Chondrocyte (in vitro differentiated cells): ENCODE data around the gene SUN1. TPM values are rescaled to one million over a fixed set of nuclear protein-coding genes. Genes with fewer than 3 reads are reported as not detected.

ENCODE experiments used
- DNase-seq: peaks from one replicate; pipeline ENCODE4 v3.0.0; 2021; ENCODE audit warnings: mixed read lengths, low spot score
- H3K27ac Mint-ChIP-seq: one replicate; pipeline ENCODE4 v1.8.0; 2021; ENCODE audit warnings: mild to moderate bottlenecking, moderate library complexity, mixed read lengths; ENCODE audit not compliant: unreplicated experiment
- H3K27me3 Mint-ChIP-seq: 2 replicates; pipeline ENCODE4 v1.8.0; 2021; ENCODE audit warnings: low read depth, mixed read lengths
- H3K36me3 Mint-ChIP-seq: 2 replicates; pipeline ENCODE4 v1.8.0; 2021; ENCODE audit warnings: low read depth, mixed read lengths
- H3K4me1 Mint-ChIP-seq: 2 replicates; pipeline ENCODE4 v1.8.0; 2021; ENCODE audit warnings: low read depth, mild to moderate bottlenecking, mixed read lengths
- H3K4me3 Mint-ChIP-seq: one replicate; pipeline ENCODE4 v1.8.0; 2021; ENCODE audit warnings: mild to moderate bottlenecking, moderate library complexity, mixed read lengths; ENCODE audit not compliant: unreplicated experiment
- H3K9me3 Mint-ChIP-seq: 2 replicates; pipeline ENCODE4 v1.8.0; 2021; ENCODE audit warnings: low read depth, mixed read lengths
- CTCF ChIP-seq: fragments of 200-600 bp; sonication (generic); IDR thresholded peaks from 2 replicates; pipeline ENCODE4 v1.5.0; 2021; ENCODE audit warnings: antibody characterized with exemption, mild to moderate bottlenecking, moderate library complexity
- total RNA-seq: library from RNA; stranded (reverse); gene quantifications from 3 replicates; pipeline ENCODE4 v1.2.1, GENCODE V29; 2021

SUN1 gene
- total RNA-seq, 1 donor from 2014 or later: 134 TPM

GRCh38 chr7:891805-892204, 59.5 kb downstream of the SUN1 start:
- Mint-ChIP-seq H3K27me3 (no peaks in the 10 kb centered on the region), H3K4me3 (no peak overlapping the region), H3K27ac (no peak overlapping the region), H3K4me1 (no peaks in the 10 kb centered on the region), H3K9me3 (no peaks in the 10 kb centered on the region), H3K36me3 (peaks cover 31% of the 10 kb centered on the region)
- DNase-seq: no peak
- no peak for TF ChIP-seq CTCF

- H3K4me1 Mint-ChIP-seq: no peaks in the 10 kb centered on the region
Observed at GRCh38 chr7:892648-893593, 60.6 kb downstream of the SUN1 start.

GRCh38 chr7:893686-894085, 61.4 kb downstream of the SUN1 start:
- Mint-ChIP-seq H3K4me3 (no peak overlapping the region), H3K27me3 (no peaks in the 10 kb centered on the region), H3K36me3 (peaks cover 29% of the 10 kb centered on the region), H3K4me1 (no peaks in the 10 kb centered on the region), H3K9me3 (no peaks in the 10 kb centered on the region), H3K27ac (no peak overlapping the region)
- no peak for TF ChIP-seq CTCF
- no peak for DNase-seq

More at GRCh38 chr7:892648-893593, 60.6 kb downstream of the SUN1 start:
- Mint-ChIP-seq H3K27ac (no peak overlapping the region), H3K36me3 (peaks cover 30% of the 10 kb centered on the region), H3K27me3 (no peaks in the 10 kb centered on the region), H3K4me3 (no peak overlapping the region), H3K9me3 (no peaks in the 10 kb centered on the region)
- no peak for DNase-seq
- no peak for TF ChIP-seq CTCF

- no peaks in the 10 kb centered on the region for H3K4me1 Mint-ChIP-seq
- no peaks in the 10 kb centered on the region for H3K9me3 Mint-ChIP-seq
- no peak for TF ChIP-seq CTCF
- no peak overlapping the region for H3K4me3 Mint-ChIP-seq
- peaks cover 27% of the 10 kb centered on the region for H3K36me3 Mint-ChIP-seq
- H3K27me3 Mint-ChIP-seq: no peaks in the 10 kb centered on the region
- no peak overlapping the region for H3K27ac Mint-ChIP-seq
- no peak for DNase-seq
Observed at GRCh38 chr7:894164-894867, 62.0 kb downstream of the SUN1 start.

- no peak overlapping the region for H3K4me3 Mint-ChIP-seq
- no peaks in the 10 kb centered on the region for H3K27me3 Mint-ChIP-seq
- H3K27ac Mint-ChIP-seq: no peak overlapping the region
- H3K36me3 Mint-ChIP-seq: peaks cover 27% of the 10 kb centered on the region
- H3K9me3 Mint-ChIP-seq: no peaks in the 10 kb centered on the region
- no peak for TF ChIP-seq CTCF
- no peaks in the 10 kb centered on the region for H3K4me1 Mint-ChIP-seq
- peak; percentile 62 for DNase-seq
Observed at GRCh38 chr7:894927-895450, 62.7 kb downstream of the SUN1 start.
